ENCODE results near the gene PTGR3. TPM values are rescaled to one million over a fixed set of nuclear protein-coding genes. Genes with fewer than 3 reads are reported as not detected.

Gene PTGR3
- total and polyA plus RNA-seq, 2 donors (not counting 1 experiment from before 2014, with no cell fraction given) = 6.8 to 25.1 TPM

- Histone ChIP-seq H4K20me1 (ENCODE audit: control insufficient read depth, extremely low read depth, insufficient read depth, low read length) (no peaks in the 10 kb centered on the region), H3K27ac (ENCODE audit: insufficient read depth, low read length) (peak overlapping the region; percentile 70), H3K27me3 (ENCODE audit: control insufficient read depth, insufficient read depth, low read length) (no peaks in the 10 kb centered on the region), H3K4me1 (ENCODE audit: control insufficient read depth, extremely low read depth, insufficient read depth, low read length) (peaks cover 7% of the 10 kb centered on the region), H3K79me2 (ENCODE audit: control insufficient read depth, insufficient read depth, low read length) (peaks cover 11% of the 10 kb centered on the region), H3K9ac (ENCODE audit: insufficient read depth, low read length) (peak overlapping the region; percentile 32), H3K4me3 (replicated peaks in 1 of 4; ENCODE audit: control extremely low read depth in 1 of 4, insufficient read depth in 1 of 4, low read depth in 3 of 4, low read length in 4 of 4) (peak overlapping the region; percentile 44 to 76 (median 54)), H2AFZ (ENCODE audit: low read length) (peak overlapping the region; percentile 52), H3K9me3 (ENCODE audit: control insufficient read depth, insufficient read depth, low read depth, low read length) (no peaks in the 10 kb centered on the region), H3K4me2 (ENCODE audit: extremely low read depth, insufficient read depth, low read length) (peak overlapping the region; percentile 81), H3K36me3 (ENCODE audit: control insufficient read depth, insufficient read depth, low read length) (no peaks in the 10 kb centered on the region)
- DNase-seq (ENCODE audit: low read depth in 2 of 2) = peak; percentile 60 to 83
- no peak for TF ChIP-seq CTCF (conservative IDR thresholded peaks at IDR 0.05 in 1 of 2, IDR thresholded peaks at IDR 0.05 in 1 of 2; ENCODE audit: low read depth in 1 of 2, low read length in 2 of 2)
- no peak for TF ChIP-seq EZH2 (IDR thresholded peaks at IDR 0.05; ENCODE audit: low read length, missing control alignments)
These were observed 38.9 kb upstream of the PTGR3 start for GRCh38 chr18:75247611-75248421.

GRCh38 chr18:75246721-75247610 is 38.0 kb upstream of the PTGR3 start:
- Histone ChIP-seq H3K27me3 (ENCODE audit: control insufficient read depth, insufficient read depth, low read length) (no peaks in the 10 kb centered on the region), H3K27ac (ENCODE audit: insufficient read depth, low read length) (peak overlapping the region; percentile 70), H3K4me1 (ENCODE audit: control insufficient read depth, extremely low read depth, insufficient read depth, low read length) (peaks cover 4% of the 10 kb centered on the region), H3K9ac (ENCODE audit: insufficient read depth, low read length) (peak overlapping the region; percentile 17), H3K4me2 (ENCODE audit: extremely low read depth, insufficient read depth, low read length) (peak overlapping the region; percentile 81), H3K36me3 (ENCODE audit: control insufficient read depth, insufficient read depth, low read length) (no peaks in the 10 kb centered on the region), H4K20me1 (ENCODE audit: control insufficient read depth, extremely low read depth, insufficient read depth, low read length) (no peaks in the 10 kb centered on the region), H2AFZ (ENCODE audit: low read length) (peak overlapping the region; percentile 52), H3K4me3 (replicated peaks in 1 of 4; ENCODE audit: control extremely low read depth in 1 of 4, insufficient read depth in 1 of 4, low read depth in 3 of 4, low read length in 4 of 4) (peak overlapping the region; percentile 44 to 76 (median 54)), H3K9me3 (ENCODE audit: control insufficient read depth, insufficient read depth, low read depth, low read length) (no peaks in the 10 kb centered on the region), H3K79me2 (ENCODE audit: control insufficient read depth, insufficient read depth, low read length) (peaks cover 11% of the 10 kb centered on the region)
- DNase-seq (ENCODE audit: low read depth in 2 of 2) = peak; percentile 35 to 84
- no peak for TF ChIP-seq EZH2 (IDR thresholded peaks at IDR 0.05; ENCODE audit: low read length, missing control alignments)
- TF ChIP-seq CTCF (conservative IDR thresholded peaks at IDR 0.05 in 1 of 2, IDR thresholded peaks at IDR 0.05 in 1 of 2; ENCODE audit: low read depth in 1 of 2, low read length in 2 of 2) = no peak
